Measurements from ENCODE around the gene PMEL. TPM values are rescaled to one million over a fixed set of nuclear protein-coding genes. Genes with fewer than 3 reads are reported as not detected.

Gene PMEL
- total and polyA plus RNA-seq, 2 of the 4 experiments (the other 2 are of a cell fraction), result 1.4 to 5.8 TPM

- Histone ChIP-seq H4K8ac (ENCODE audit: low read depth in 2 of 2, low read length in 2 of 2) (no peak overlapping the region), H2AFZ (replicated peaks; ENCODE audit: low read length, poor library complexity) (no peak overlapping the region), H2BK120ac (ENCODE audit: low read depth, low read length) (no peak overlapping the region), H3K4me3 (ENCODE audit: insufficient read depth, low read depth, low read length) (no peak overlapping the region), H4K5ac (ENCODE audit: low read depth, low read length) (no peak overlapping the region), H3K79me1 (ENCODE audit: low read depth in 1 of 2, low read length in 2 of 2) (no peaks in the 10 kb centered on the region), H4K91ac (ENCODE audit: insufficient read depth, low read depth, low read length) (no peak overlapping the region), H2BK20ac (ENCODE audit: low read depth, low read length) (no peak overlapping the region), H3K9me3 (ENCODE audit: control insufficient read depth, insufficient read depth, low read length) (no peaks in the 10 kb centered on the region), H3K4ac (ENCODE audit: low read depth, low read length) (no peak overlapping the region), H3K4me1 (ENCODE audit: control insufficient read depth, insufficient read depth, low read length) (no peaks in the 10 kb centered on the region), H2AK9ac (replicated peaks; ENCODE audit: low read depth, low read length, poor library complexity) (no peak overlapping the region), H2BK15ac (ENCODE audit: low read depth, low read length) (no peak overlapping the region), H3K56ac (ENCODE audit: extremely low read depth, insufficient read depth, low read length) (no peak overlapping the region), H3K4me2 (ENCODE audit: low read depth, low read length) (no peak overlapping the region), H4K20me1 (ENCODE audit: insufficient read depth, low read length) (no peaks in the 10 kb centered on the region), H3K9ac (ENCODE audit: low read depth, low read length) (no peak overlapping the region), H3K14ac (replicated peaks; ENCODE audit: low read depth, low read length) (no peak overlapping the region), H3K27ac (ENCODE audit: insufficient read depth, low read length) (no peak overlapping the region), H3K23ac (ENCODE audit: low read depth, low read length) (no peak overlapping the region), H3K18ac (ENCODE audit: low read depth, low read length) (no peak overlapping the region), H3K36me3 (ENCODE audit: control insufficient read depth, insufficient read depth, low read length) (no peaks in the 10 kb centered on the region; the same call in 1 of the 2 replicates), H2BK5ac (ENCODE audit: low read depth, low read length, poor library complexity, severe bottlenecking) (no peak overlapping the region), H3K9me1 (ENCODE audit: insufficient read depth, low read length) (peaks cover 3% of the 10 kb centered on the region; the same call in 1 of the 2 replicates), H3K27me3 (ENCODE audit: control insufficient read depth, insufficient read depth, low read length) (no peaks in the 10 kb centered on the region), H2AK5ac (ENCODE audit: low read depth, low read length) (no peak overlapping the region)
- DNase-seq (no peak), ATAC-seq (ENCODE audit: low read depth) (no peak)
- TF ChIP-seq CHD1 (IDR thresholded peaks at IDR 0.05; ENCODE audit: low read depth, low read length) (no peak), POLR2A (IDR thresholded peaks at IDR 0.05; ENCODE audit: low read depth, low read length) (no peak), NFE2L2 (IDR thresholded peaks at IDR 0.05; ENCODE audit: low read depth, low read length) (no peak), MAZ (IDR thresholded peaks at IDR 0.05; ENCODE audit: borderline replicate concordance, low read depth, low read length) (no peak), FOS (IDR thresholded peaks at IDR 0.05; ENCODE audit: low read depth, low read length) (no peak)
- intact Hi-C loops (cut with micrococcal nuclease) (no loop called here), dilution Hi-C loops (cut with HindIII; ENCODE audit: low sequenced_read_pairs, unreplicated experiment) (no loop called here), in situ Hi-C loops (cut with MboI; ENCODE audit: low sequenced_read_pairs) (no loop called here)
- ChIA-PET POLR2A (ENCODE audit: unreplicated experiment) (no interaction called here), CTCF (no interaction called here)
- no CpG with 5 or more reads among the region's 5 CpGs for WGBS, 2 experiments (ENCODE audit: extremely low coverage in 2 of 2, insufficient read length in 1 of 2)
- no TSS peak for BruUV-seq (replicated peaks)
These were observed 47.6 kb upstream of the PMEL start for GRCh38 chr12:56013482-56013881.

All from IMR-90 (cell line).